HepG2 (cell line): ENCODE data around the gene RARA. TPM values are rescaled to one million over a fixed set of nuclear protein-coding genes. Genes with fewer than 3 reads are reported as not detected.

Source experiments
- E2F5 ChIP-seq: sonication (generic); formaldehyde crosslinking; conservative IDR thresholded peaks from 2 replicates; pipeline ENCODE4 v1.4.0; 2020; ENCODE audit warnings: missing genetic modification reagents
- FOXP4 ChIP-seq: sonication (generic); formaldehyde crosslinking; IDR thresholded peaks from 2 replicates; pipeline ENCODE4 v1.4.0; 2020; ENCODE audit warnings: missing genetic modification reagents
- IKZF5 ChIP-seq: IDR thresholded peaks from 2 replicates; pipeline ENCODE4 v1.6.1; 2018; ENCODE audit warnings: missing genetic modification reagents, mild to moderate bottlenecking, missing compliant biosample characterization
- IRF2 ChIP-seq: IDR thresholded peaks from 2 replicates; pipeline ENCODE4 v1.6.1; 2018; ENCODE audit warnings: missing genetic modification reagents, missing compliant biosample characterization
- MYPOP ChIP-seq: sonication (generic); formaldehyde crosslinking; IDR thresholded peaks from 2 replicates; pipeline ENCODE4 v1.8.1; 2023; ENCODE audit warnings: mild to moderate bottlenecking, moderate library complexity, missing genetic modification reagents
- NR2C2 ChIP-seq: sonication (generic); formaldehyde crosslinking; IDR thresholded peaks from 2 replicates; pipeline ENCODE4 v1.4.0; 2020; ENCODE audit warnings: missing genetic modification reagents, mild to moderate bottlenecking, moderate library complexity, borderline replicate concordance
- NR2F6 ChIP-seq, 2 experiments: IDR thresholded peaks; 2 replicates each; pipeline ENCODE4 v1.6.1; 2016; ENCODE audit warnings: antibody characterized with exemption in 1 of 2, mild to moderate bottlenecking in 1 of 2
- PAXIP1 ChIP-seq: sonication (generic); formaldehyde crosslinking; conservative IDR thresholded peaks from 2 replicates; pipeline ENCODE4 v1.4.0; 2020; ENCODE audit warnings: mild to moderate bottlenecking, missing genetic modification reagents, moderate library complexity
- SKIL ChIP-seq: sonication (generic); formaldehyde crosslinking; IDR thresholded peaks from 2 replicates; pipeline ENCODE4 v1.8.0; 2022; ENCODE audit warnings: missing genetic modification reagents, mild to moderate bottlenecking, moderate library complexity, borderline replicate concordance
- TMF1 ChIP-seq: sonication (generic); formaldehyde crosslinking; IDR thresholded peaks from 2 replicates; pipeline ENCODE4 v1.8.1; 2022; ENCODE audit warnings: low read depth, missing genetic modification reagents
- ZBTB43 ChIP-seq: sonication (generic); formaldehyde crosslinking; conservative IDR thresholded peaks from 2 replicates; pipeline ENCODE4 v1.4.0; 2020; ENCODE audit warnings: missing genetic modification reagents
- ZNF496 ChIP-seq: sonication (generic); formaldehyde crosslinking; IDR thresholded peaks from 2 replicates; pipeline ENCODE4 v1.8.1; 2023; ENCODE audit warnings: mild to moderate bottlenecking, moderate library complexity, missing genetic modification reagents; ENCODE audit not compliant: insufficient replicate concordance
- ZNF501 ChIP-seq: sonication (generic); formaldehyde crosslinking; IDR thresholded peaks from 2 replicates; pipeline ENCODE4 v1.5.1; 2020; ENCODE audit warnings: mild to moderate bottlenecking, moderate library complexity, missing genetic modification reagents
- ZNF556 ChIP-seq: sonication (generic); formaldehyde crosslinking; IDR thresholded peaks from 2 replicates; pipeline ENCODE4 v1.4.0; 2020; ENCODE audit warnings: mild to moderate bottlenecking, missing genetic modification reagents, borderline replicate concordance
- polyA plus RNA-seq, 8 experiments: library from polyadenylated mRNA; depleted of rRNA in 3 of 8; stranded (reverse) in 7 of 8; unstranded in 1 of 8; fragments of >200 nt; fragmentation: Illumina TruSeq in 4 of 8; extraction: Trizol in 4 of 8; gene quantifications; 2 replicates each; pipeline versions ENCODE4 v1.2.1 to v1.2.3, GENCODE V29; 2011 to 2016; ENCODE audit warnings: low read depth in 4 of 8, missing spikeins in 1 of 8, mixed read lengths in 1 of 8; ENCODE audit not compliant: insufficient read depth in 1 of 8
- total RNA-seq, 5 experiments: library from RNA; depleted of rRNA; stranded (reverse); fragments of >200 nt; fragmentation: Illumina TruSeq; extraction: Trizol; gene quantifications; 2 replicates each; pipeline ENCODE4 v1.2.3, GENCODE V29; 2016; ENCODE audit warnings: low read depth in 1 of 5

Gene RARA
- total and polyA plus RNA-seq, 2 of the 13 experiments (the other 11 are each of a cell fraction or from before 2014, with no cell fraction given) = 6.4 to 8.6 TPM

- peak; percentile 45; the same call in 1 of the 2 replicates for TF ChIP-seq PAXIP1 (CRISPR knock-in tag)
- 0 out of 2 replicates have a peak, but pooled peaks have one; percentile 8 for TF ChIP-seq NR2F6 (IDR thresholded peaks at IDR 0.05)
- no peak for TF ChIP-seq NR2F6 (CRISPR knock-in tag; IDR thresholded peaks at IDR 0.05)
- TF ChIP-seq IKZF5 (CRISPR knock-in tag) = peak; percentile 14
- no peak for TF ChIP-seq NR2C2 (CRISPR knock-in tag)
- no peak for TF ChIP-seq SKIL (CRISPR knock-in tag)
- TF ChIP-seq ZNF501 (CRISPR knock-in tag) = no peak
- TF ChIP-seq TMF1 = 0 out of 2 replicates have a peak, but pooled peaks have one; percentile 44
- no peak for TF ChIP-seq ZNF556 (CRISPR knock-in tag)
- TF ChIP-seq IRF2 = peak; percentile 1; the same call in 1 of the 2 replicates
- peak; percentile 1; the same call in 1 of the 2 replicates for TF ChIP-seq FOXP4 (CRISPR knock-in tag)
- TF ChIP-seq ZNF496 (CRISPR knock-in tag) = no peak
- TF ChIP-seq E2F5 (CRISPR knock-in tag) = no peak
- TF ChIP-seq ZBTB43 (CRISPR knock-in tag) = no peak
- TF ChIP-seq MYPOP = no peak
These were observed 37.2 kb downstream of the RARA start (continued) for GRCh38 chr17:40345994-40346764.
